CD4-positive, alpha-beta T cell treated with Interleukin-6 for 4 hours (primary cell): ENCODE data around the gene ARHGDIB.

Source experiments
- DNase-seq: peaks from one replicate; pipeline ENCODE4 v3.0.0-alpha.2; 2020; ENCODE audit warnings: mixed read lengths

Gene ARHGDIB

GRCh38 chr12:14982562-14982961 is 21.2 kb upstream of the ARHGDIB start:
- no peak for DNase-seq

GRCh38 chr12:14981049-14981448 is 19.6 kb upstream of the ARHGDIB start:
- no peak for DNase-seq

GRCh38 chr12:14979468-14979867 is 18.1 kb upstream of the ARHGDIB start:
- DNase-seq: no peak

GRCh38 chr12:14976658-14977057 is 15.3 kb upstream of the ARHGDIB start:
- DNase-seq: no peak

- no peak for DNase-seq
Measured at GRCh38 chr12:14975457-14975856, 14.1 kb upstream of the ARHGDIB start.

GRCh38 chr12:14974633-14975032 is 13.2 kb upstream of the ARHGDIB start:
- no peak for DNase-seq

GRCh38 chr12:14972816-14973215 is 11.4 kb upstream of the ARHGDIB start, which contains the start of gene PDE6H:
Gene PDE6H (plus strand): TSS chr12:14973042. CDS start chr12:14978013, 4,971 bp downstream.
- DNase-seq: no peak

- no peak for DNase-seq
Measured at GRCh38 chr12:14970473-14970872, 9.1 kb upstream of the ARHGDIB start.

- DNase-seq: no peak
Measured at GRCh38 chr12:14968478-14968877, 7.1 kb upstream of the ARHGDIB start.

GRCh38 chr12:14965221-14965620 is 3.8 kb upstream of the ARHGDIB start:
- DNase-seq: no peak

- DNase-seq: no peak
Measured at GRCh38 chr12:14964406-14964805, 3.0 kb upstream of the ARHGDIB start.

GRCh38 chr12:14963520-14963919 is 2.1 kb upstream of the ARHGDIB start:
- DNase-seq: no peak

GRCh38 chr12:14962797-14963196 is 1.4 kb upstream of the ARHGDIB start:
- DNase-seq: peak; percentile 17

GRCh38 chr12:14962153-14962539 is 745 bp upstream of the ARHGDIB start:
- no peak for DNase-seq

- peak; percentile 65 for DNase-seq
Measured at GRCh38 chr12:14960548-14961465, 594 bp downstream of the ARHGDIB start.

- peak; percentile 19 for DNase-seq
Measured at GRCh38 chr12:14959916-14960496, 1.4 kb downstream of the ARHGDIB start.

GRCh38 chr12:14959463-14959862 is 1.9 kb downstream of the ARHGDIB start:
- no peak for DNase-seq

- peak; percentile 53 for DNase-seq
Measured at GRCh38 chr12:14959126-14959440, 2.3 kb downstream of the ARHGDIB start.

GRCh38 chr12:14958361-14959125 is 2.9 kb downstream of the ARHGDIB start:
- peak; percentile 47 for DNase-seq

- no peak for DNase-seq
Measured at GRCh38 chr12:14957551-14958168, 3.7 kb downstream of the ARHGDIB start.

- DNase-seq: no peak
Measured at GRCh38 chr12:14956905-14957304, 4.5 kb downstream of the ARHGDIB start.

- DNase-seq: peak; percentile 56
Measured at GRCh38 chr12:14956024-14956891, 5.1 kb downstream of the ARHGDIB start.
